ENCODE results near the gene AP3S1.

- TF ChIP-seq SNRNP70 (IDR thresholded peaks at IDR 0.05; ENCODE audit: low read depth, low read length), result no peak
- no peak for TF ChIP-seq TMF1 (CRISPR knock-in tag; IDR thresholded peaks at IDR 0.05; ENCODE audit: low read depth)
- TF ChIP-seq, protein P1, sequence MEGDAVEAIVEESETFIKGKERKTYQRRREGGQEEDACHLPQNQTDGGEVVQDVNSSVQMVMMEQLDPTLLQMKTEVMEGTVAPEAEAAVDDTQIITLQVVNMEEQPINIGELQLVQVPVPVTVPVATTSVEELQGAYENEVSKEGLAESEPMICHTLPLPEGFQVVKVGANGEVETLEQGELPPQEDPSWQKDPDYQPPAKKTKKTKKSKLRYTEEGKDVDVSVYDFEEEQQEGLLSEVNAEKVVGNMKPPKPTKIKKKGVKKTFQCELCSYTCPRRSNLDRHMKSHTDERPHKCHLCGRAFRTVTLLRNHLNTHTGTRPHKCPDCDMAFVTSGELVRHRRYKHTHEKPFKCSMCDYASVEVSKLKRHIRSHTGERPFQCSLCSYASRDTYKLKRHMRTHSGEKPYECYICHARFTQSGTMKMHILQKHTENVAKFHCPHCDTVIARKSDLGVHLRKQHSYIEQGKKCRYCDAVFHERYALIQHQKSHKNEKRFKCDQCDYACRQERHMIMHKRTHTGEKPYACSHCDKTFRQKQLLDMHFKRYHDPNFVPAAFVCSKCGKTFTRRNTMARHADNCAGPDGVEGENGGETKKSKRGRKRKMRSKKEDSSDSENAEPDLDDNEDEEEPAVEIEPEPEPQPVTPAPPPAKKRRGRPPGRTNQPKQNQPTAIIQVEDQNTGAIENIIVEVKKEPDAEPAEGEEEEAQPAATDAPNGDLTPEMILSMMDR (CRISPR knock-in tag; IDR thresholded peaks at IDR 0.05), result no peak
- no peak for TF ChIP-seq ZNF709 (CRISPR knock-in tag; IDR thresholded peaks at IDR 0.05)
- no peak for TF ChIP-seq RXRA (CRISPR knock-in tag; IDR thresholded peaks at IDR 0.05)
- TF ChIP-seq ZNF263 (CRISPR knock-in tag; IDR thresholded peaks at IDR 0.05), result no peak
These were observed 92.7 kb downstream of the AP3S1 start for GRCh38 chr5:115934388-115934974.

All from HepG2 (cell line).